H1 (cell line): ENCODE results near the gene CLCA1. TPM values are rescaled to one million over a fixed set of nuclear protein-coding genes. Genes with fewer than 3 reads are reported as not detected.

Experiments used
- CTCF ChIA-PET: fragments of 300-600 bp; sonication (Branson Sonifier 250); formaldehyde crosslinking; loops from one replicate; lab custom pipeline; 2021; ENCODE audit not compliant: partially characterized antibody; lab: Charles Lee
- POLR2A ChIA-PET: fragments of 300-600 bp; sonication (Branson Sonifier 250); formaldehyde crosslinking; loops from one replicate; lab custom pipeline; 2021; ENCODE audit warnings: inconsistent platforms; ENCODE audit not compliant: partially characterized antibody; lab: Charles Lee
- DNase-seq, 2 experiments: peaks; one replicate each; pipeline versions ENCODE4 v3.0.0 to v3.0.0-alpha.2; 2010 to 2022; ENCODE audit warnings: low spot score in 2 of 2, low read depth in 1 of 2, mixed read lengths in 1 of 2
- FAIRE-seq: peaks from 2 replicates; lab custom pipeline; 2011; peaks lifted over from hg19 to GRCh38; lab: Jason Lieb, UNC
- H2AFZ ChIP-seq: 2 replicates; pipeline ENCODE4 v1.8.1; 2012; ENCODE audit warnings: low read length, inconsistent platforms
- H2AK5ac ChIP-seq: 2 replicates; pipeline ENCODE4 v1.6.1; 2013; ENCODE audit warnings: low read depth, low read length
- H2BK120ac ChIP-seq: replicated peaks from 2 replicates; pipeline ENCODE3; 2013; ENCODE audit warnings: low read depth, low read length, inconsistent platforms
- H2BK12ac ChIP-seq: 2 replicates; pipeline ENCODE4 v1.6.1; 2013; ENCODE audit warnings: low read depth, low read length
- H2BK15ac ChIP-seq: 2 replicates; pipeline ENCODE4 v1.6.1; 2013; ENCODE audit warnings: low read length
- H2BK20ac ChIP-seq: 2 replicates; pipeline ENCODE4 v1.6.1; 2013; ENCODE audit warnings: low read length
- H2BK5ac ChIP-seq: 2 replicates; pipeline ENCODE4 v1.6.1; 2013; ENCODE audit warnings: low read depth, low read length
- H3K14ac ChIP-seq: 2 replicates; pipeline ENCODE4 v1.6.1; 2013; ENCODE audit warnings: inconsistent platforms; ENCODE audit not compliant: insufficient read length
- H3K18ac ChIP-seq: 2 replicates; pipeline ENCODE4 v1.6.1; 2013; ENCODE audit warnings: low read length; ENCODE audit errors: extremely low read depth
- H3K23ac ChIP-seq: 2 replicates; pipeline ENCODE4 v1.6.1; 2013; ENCODE audit warnings: inconsistent platforms; ENCODE audit not compliant: insufficient read length
- H3K23me2 ChIP-seq: 2 replicates; pipeline ENCODE4 v1.6.1; 2013; ENCODE audit warnings: low read depth, low read length
- H3K27ac ChIP-seq: 2 replicates; pipeline ENCODE4 v1.6.1; 2011; ENCODE audit warnings: low read depth, low read length, inconsistent platforms
- H3K27me3 ChIP-seq, 4 experiments: replicated peaks in 1 of 4; 1 replicate in 1 of 4; 2 replicates in 3 of 4; pipeline versions ENCODE4 v1.6.1 to v1.8.1; 2011 to 2013; ENCODE audit warnings: low read length in 3 of 4, mild to moderate bottlenecking in 3 of 4, inconsistent platforms in 2 of 4, mixed read lengths in 2 of 4, moderate library complexity in 1 of 4; ENCODE audit not compliant: control insufficient read depth in 3 of 4, insufficient read depth in 3 of 4; ENCODE audit errors: extremely low read depth in 1 of 4
- H3K36me3 ChIP-seq, 4 experiments: 2 replicates each; pipeline versions ENCODE4 v1.6.1 to v1.8.1; 2011 to 2013; ENCODE audit warnings: mild to moderate bottlenecking in 4 of 4, low read length in 3 of 4, moderate library complexity in 2 of 4, control low read depth in 1 of 4, inconsistent platforms in 1 of 4; ENCODE audit not compliant: insufficient read depth in 4 of 4, control insufficient read depth in 2 of 4
- H3K4ac ChIP-seq: replicated peaks from 2 replicates; pipeline ENCODE3; 2013; ENCODE audit warnings: low read length, low read depth, mixed read lengths, inconsistent platforms; ENCODE audit not compliant: insufficient read length
- H3K4me1 ChIP-seq, 4 experiments: replicated peaks in 1 of 4; 1 replicate in 1 of 4; 2 replicates in 3 of 4; pipeline versions ENCODE4 v1.6.1 to v1.8.1; 2011 to 2013; ENCODE audit warnings: low read length in 3 of 4, inconsistent platforms in 2 of 4, mixed read lengths in 1 of 4; ENCODE audit not compliant: insufficient read depth in 4 of 4, control insufficient read depth in 3 of 4
- H3K4me2 ChIP-seq, 2 experiments: 2 replicates each; pipeline versions ENCODE4 v1.6.1 to v1.8.1; 2011 to 2013; ENCODE audit warnings: low read depth in 2 of 2, low read length in 2 of 2, control low read depth in 1 of 2, inconsistent platforms in 1 of 2, mild to moderate bottlenecking in 1 of 2; ENCODE audit not compliant: insufficient read depth in 1 of 2
- H3K4me3 ChIP-seq, 4 experiments: fragments of 200-600, 300-600 bp in 1 of 4; sonication (generic), shearing (Covaris generic), sonication (Bioruptor Twin) in 1 of 4; 2 replicates each; pipeline versions ENCODE4 v1.5.1 to v1.8.1; 2011 to 2016; ENCODE audit warnings: low read length in 4 of 4, low read depth in 3 of 4, control low read depth in 2 of 4, inconsistent platforms in 2 of 4, mild to moderate bottlenecking in 2 of 4, mixed read lengths in 1 of 4, moderate library complexity in 1 of 4; ENCODE audit not compliant: insufficient read depth in 2 of 4; ENCODE audit errors: extremely low read depth in 1 of 4
- H3K56ac ChIP-seq: replicated peaks from 2 replicates; pipeline ENCODE3; 2013; ENCODE audit warnings: low read depth, mild to moderate bottlenecking, mixed read lengths, low read length, inconsistent platforms; ENCODE audit not compliant: insufficient read length
- H3K79me1 ChIP-seq: 2 replicates; pipeline ENCODE4 v1.6.1; 2013; ENCODE audit warnings: low read depth, low read length, control low read depth
- H3K79me2 ChIP-seq, 2 experiments: 2 replicates each; pipeline versions ENCODE4 v1.6.1 to v1.8.1; 2012 to 2013; ENCODE audit warnings: low read length in 2 of 2, mild to moderate bottlenecking in 2 of 2, inconsistent platforms in 1 of 2; ENCODE audit not compliant: insufficient read depth in 2 of 2, control insufficient read depth in 1 of 2
- H3K9ac ChIP-seq, 4 experiments: replicated peaks in 1 of 4; 1 replicate in 1 of 4; 2 replicates in 3 of 4; pipeline versions ENCODE4 v1.6.1 to v1.8.1; 2011 to 2013; ENCODE audit warnings: low read depth in 3 of 4, low read length in 3 of 4, control low read depth in 2 of 4, mild to moderate bottlenecking in 2 of 4, moderate library complexity in 2 of 4, inconsistent platforms in 1 of 4; ENCODE audit errors: extremely low read depth in 1 of 4
- H3K9me3 ChIP-seq, 2 experiments: 2 replicates each; pipeline versions ENCODE4 v1.6.1 to v1.8.1; 2012 to 2013; ENCODE audit warnings: mild to moderate bottlenecking in 2 of 2, moderate library complexity in 2 of 2, control low read depth in 1 of 2, inconsistent platforms in 1 of 2, low read depth in 1 of 2, low read length in 1 of 2, mixed read lengths in 1 of 2; ENCODE audit not compliant: insufficient read depth in 2 of 2
- H4K20me1 ChIP-seq, 2 experiments: replicated peaks in 1 of 2; 2 replicates each; pipeline versions ENCODE3 to v1.8.1; 2011 to 2013; ENCODE audit warnings: inconsistent platforms in 2 of 2, low read length in 2 of 2, mild to moderate bottlenecking in 1 of 2; ENCODE audit not compliant: insufficient read depth in 2 of 2, control insufficient read depth in 1 of 2
- H4K5ac ChIP-seq: 2 replicates; pipeline ENCODE4 v1.6.1; 2013; ENCODE audit warnings: low read length, low read depth, mixed read lengths, inconsistent platforms; ENCODE audit not compliant: insufficient read length
- H4K8ac ChIP-seq: 2 replicates; pipeline ENCODE4 v1.8.0; 2013; ENCODE audit warnings: mild to moderate bottlenecking, moderate library complexity, low read length, inconsistent platforms; ENCODE audit not compliant: insufficient read depth; ENCODE audit errors: extremely low read depth
- H4K91ac ChIP-seq: replicated peaks from 2 replicates; pipeline ENCODE3; 2013; ENCODE audit warnings: low read length, mixed read lengths, inconsistent platforms; ENCODE audit not compliant: insufficient read length
- CHD1 ChIP-seq: IDR thresholded peaks from 2 replicates; pipeline ENCODE4 v1.6.1; 2012; ENCODE audit warnings: low read depth, low read length, improper control_type of control experiment
- EZH2 ChIP-seq: fragments of 200-600 bp; sonication (generic); IDR thresholded peaks from 2 replicates; pipeline ENCODE4 v1.7.1; 2012; ENCODE audit warnings: low read depth, mild to moderate bottlenecking, moderate library complexity, low read length, inconsistent platforms; ENCODE audit not compliant: severe bottlenecking
- HDAC2 ChIP-seq, 2 experiments: fragments of 300-600 bp in 1 of 2; sonication (generic) in 1 of 2; IDR thresholded peaks; 2 replicates each; pipeline ENCODE4 v1.6.1; 2011 to 2012; ENCODE audit warnings: low read depth in 2 of 2, low read length in 2 of 2, mild to moderate bottlenecking in 2 of 2, moderate library complexity in 2 of 2, borderline replicate concordance in 1 of 2, inconsistent platforms in 1 of 2
- RFX5 ChIP-seq: IDR thresholded peaks from 2 replicates; pipeline ENCODE4 v1.6.1; 2011; ENCODE audit warnings: low read depth, low read length, improper control_type of control experiment, borderline replicate concordance
- RXRA ChIP-seq: IDR thresholded peaks from 2 replicates; pipeline ENCODE4 v1.6.1; 2011; ENCODE audit warnings: low read depth, mild to moderate bottlenecking, low read length, moderate library complexity; ENCODE audit not compliant: insufficient read depth
- YY1 ChIP-seq: IDR thresholded peaks from 2 replicates; pipeline ENCODE4 v1.6.1; 2011; ENCODE audit warnings: low read depth, mild to moderate bottlenecking, low read length
- WGBS, 2 experiments: shearing (Covaris generic) in 1 of 2; methylation state at CpG; one replicate each; pipeline versions ENCODE4 v1.1.6 to v1.1.7; 2013 to 2015; ENCODE audit warnings: low lambda C conversion rate in 2 of 2, mixed read lengths in 2 of 2, inconsistent platforms in 1 of 2, low coverage in 1 of 2, missing lambda C conversion rate in 1 of 2; ENCODE audit not compliant: insufficient replicate concordance in 2 of 2, insufficient coverage in 1 of 2, insufficient read length in 1 of 2; ENCODE audit errors: extremely low coverage in 1 of 2, missing lambda C conversion rate in 1 of 2; 5-methylcytosine and 5-hydroxymethylcytosine counted together
- polyA plus RNA-seq, 7 experiments: library from polyadenylated mRNA; depleted of rRNA in 3 of 7; stranded (reverse) in 5 of 7; unstranded in 2 of 7; fragments of >200 nt in 5 of 7; fragments of 200-250 nt in 2 of 7; gene quantifications; 1 replicate in 5 of 7; 2 replicates in 1 of 7; 4 replicates in 1 of 7; pipeline versions ENCODE4 v1.2.1 to v1.2.3, GENCODE V29; 2011 to 2013; ENCODE audit warnings: missing spikeins in 2 of 7, mixed read lengths in 2 of 7
- total RNA-seq: library from RNA; stranded (reverse); fragmentation: NEBNext Ultra II Directional; extraction: Animal tissue kit (Norgen Biotek cat#: 25700); gene quantifications from 2 replicates; pipeline ENCODE4 v1.2.1, GENCODE V29; 2021

CLCA1 gene
- total and polyA plus RNA-seq, 2 of the 8 experiments (the other 6 are each of a cell fraction or from before 2014, with no cell fraction given): not detected

DNA sequence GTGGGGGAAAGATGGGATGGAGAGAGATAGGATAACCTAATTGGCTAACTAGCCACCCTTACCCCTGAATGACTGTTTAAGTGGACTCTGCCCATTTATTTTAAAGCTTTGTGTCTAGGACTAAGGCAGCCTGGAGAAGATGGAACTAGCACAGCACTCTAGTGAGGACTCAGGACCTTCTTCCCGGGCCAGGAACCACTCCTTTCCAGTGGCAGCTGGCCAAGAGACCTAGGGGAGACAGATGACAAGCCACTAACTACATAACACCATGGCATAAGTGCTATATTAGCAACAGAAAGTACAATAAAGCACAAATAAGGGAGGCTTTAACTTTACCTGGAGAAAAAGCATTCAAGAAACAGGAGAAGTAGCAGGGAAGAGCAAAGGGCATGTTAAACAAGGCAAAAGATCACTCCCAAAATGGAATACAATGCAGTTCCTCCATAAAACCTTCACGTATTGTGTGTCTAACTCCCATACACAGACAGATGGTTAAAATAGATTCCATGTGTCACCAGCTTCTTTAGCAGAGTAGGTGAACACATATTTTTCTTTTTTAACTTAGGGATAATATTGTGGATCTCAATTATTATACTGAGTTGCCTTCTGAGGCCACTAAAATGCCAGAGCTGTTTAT is 20.6 kb downstream of the CLCA1 start:
- DNase-seq: no peak
- H2BK15ac ChIP-seq: no peak overlapping the region
- no peak overlapping the region for H3K4me2 ChIP-seq
- H4K5ac ChIP-seq: no peak overlapping the region
- H3K79me2 ChIP-seq: no peaks in the 10 kb centered on the region
- no peak overlapping the region for H2BK120ac ChIP-seq
- H3K4ac ChIP-seq: no peak overlapping the region
- H3K18ac ChIP-seq: no peak overlapping the region
- no peak overlapping the region for H2BK5ac ChIP-seq
- H3K27me3 ChIP-seq: no peaks in the 10 kb centered on the region
- H2BK20ac ChIP-seq: no peak overlapping the region
- H3K36me3 ChIP-seq: no peaks in the 10 kb centered on the region
- no peak overlapping the region for H3K23ac ChIP-seq
- peaks cover 0 to 3% (median 1%) of the 10 kb centered on the region in 4 experiments; a peak in 1 of 7 replicates for H3K4me1 ChIP-seq
- no peak for FAIRE-seq
- CTCF ChIA-PET: interaction anchor here (1.1 to 7.9 kb wide), 5 partner anchors 11 to 126 kb away, joined by 3 to 49 read pairs (median 4); no protein-coding TSS in a partner anchor
- H4K20me1 ChIP-seq: no peaks in the 10 kb centered on the region
- 89% methylated on average over 2 of the region's 2 CpGs; no CpG with 5 or more reads in 1 of the 2 experiments for WGBS, 2 experiments
- H2AK5ac ChIP-seq: no peak overlapping the region
- no peak overlapping the region for H3K4me3 ChIP-seq
- no peaks in the 10 kb centered on the region for H3K79me1 ChIP-seq
- H3K23me2 ChIP-seq: no peaks in the 10 kb centered on the region; the same call in 1 of the 2 replicates
- H2AFZ ChIP-seq: no peak overlapping the region
- POLR2A ChIA-PET: no interaction called here
- no peak overlapping the region for H2BK12ac ChIP-seq
- no peak overlapping the region for H3K56ac ChIP-seq
- no peaks in the 10 kb centered on the region for H3K9me3 ChIP-seq
- no peak overlapping the region for H4K91ac ChIP-seq
- H4K8ac ChIP-seq: no peak overlapping the region
- no peak overlapping the region for H3K14ac ChIP-seq
- H3K27ac ChIP-seq: no peak overlapping the region
- no peak overlapping the region for H3K9ac ChIP-seq
- TF ChIP-seq YY1 (no peak), RXRA (no peak), CHD1 (no peak), HDAC2 (IDR thresholded peaks at IDR 0.05; ENCODE audit: borderline replicate concordance in 1 of 2, low read depth in 2 of 2, low read length in 2 of 2) (no peak), RFX5 (no peak), EZH2 (no peak)
